IMR-90 (cell line): ENCODE data around the gene GOLGA6L9. TPM values are rescaled to one million over a fixed set of nuclear protein-coding genes. Genes with fewer than 3 reads are reported as not detected.
"Not testable (repeated sequence)": the region's sequence is repeated elsewhere in the genome, so short reads cannot be mapped to it uniquely, and the experiment has no call there.

Source experiments
- ATAC-seq: fragments of 200-7000 bp; cut with Tn5 transposase; 2 replicates; pipeline ENCODE4 v1.9.1; 2020; ENCODE audit warnings: low read depth, mild to moderate bottlenecking, moderate library complexity
- BruUV-seq: library from RNA; stranded (reverse); fragments of 400-500 nt; replicated peaks from 2 replicates; lab custom pipeline; 2021; lab: Mats Ljungman, UMichigan
- CTCF ChIA-PET: fragments of 300-600 bp; formaldehyde crosslinking; extraction: SDS; loops from one replicate; lab custom pipeline; 2021; ENCODE audit warnings: antibody characterized with exemption; lab: Yijun Ruan, JAX
- POLR2A ChIA-PET: fragments of 300-600 bp; sonication (Branson Sonifier 250); formaldehyde crosslinking; loops from one replicate; lab custom pipeline; 2022; ENCODE audit warnings: antibody characterized with exemption; ENCODE audit not compliant: unreplicated experiment; lab: Charles Lee
- DNase-seq: peaks from one replicate; pipeline ENCODE4 v3.0.0; 2013
- H2AFZ ChIP-seq: replicated peaks from 2 replicates; pipeline ENCODE3; 2013; ENCODE audit warnings: low read length, mild to moderate bottlenecking; ENCODE audit not compliant: poor library complexity
- H2AK5ac ChIP-seq: 2 replicates; pipeline ENCODE4 v1.6.1; 2013; ENCODE audit warnings: low read depth, low read length, inconsistent platforms
- H2AK9ac ChIP-seq: replicated peaks from 2 replicates; pipeline ENCODE3; 2013; ENCODE audit warnings: mild to moderate bottlenecking, low read depth, low read length, moderate library complexity; ENCODE audit not compliant: poor library complexity
- H2BK120ac ChIP-seq: 2 replicates; pipeline ENCODE4 v1.6.1; 2013; ENCODE audit warnings: low read depth, low read length, inconsistent platforms
- H2BK15ac ChIP-seq: 3 replicates; pipeline ENCODE4 v1.6.1; 2013; ENCODE audit warnings: low read depth, low read length, inconsistent platforms
- H2BK20ac ChIP-seq: 2 replicates; pipeline ENCODE4 v1.6.1; 2013; ENCODE audit warnings: low read depth, mild to moderate bottlenecking, inconsistent platforms, low read length, moderate library complexity
- H2BK5ac ChIP-seq: 2 replicates; pipeline ENCODE4 v1.6.1; 2013; ENCODE audit warnings: mild to moderate bottlenecking, low read depth, low read length, inconsistent platforms; ENCODE audit not compliant: poor library complexity, severe bottlenecking
- H3K14ac ChIP-seq: replicated peaks from 2 replicates; pipeline ENCODE4 v1.6.1; 2013; ENCODE audit warnings: low read depth, low read length, inconsistent platforms
- H3K18ac ChIP-seq: 2 replicates; pipeline ENCODE4 v1.6.1; 2013; ENCODE audit warnings: low read depth, low read length, control low read depth
- H3K23ac ChIP-seq: 2 replicates; pipeline ENCODE4 v1.6.1; 2013; ENCODE audit warnings: low read depth, low read length, inconsistent platforms
- H3K27ac ChIP-seq: 2 replicates; pipeline ENCODE4 v1.5.1; 2013; ENCODE audit warnings: mild to moderate bottlenecking, control low read depth, low read length; ENCODE audit not compliant: insufficient read depth
- H3K27me3 ChIP-seq: 2 replicates; pipeline ENCODE4 v1.6.1; 2013; ENCODE audit warnings: low read length; ENCODE audit not compliant: control insufficient read depth, insufficient read depth
- H3K36me3 ChIP-seq: 2 replicates; pipeline ENCODE4 v1.6.1; 2013; ENCODE audit warnings: low read length, mixed read lengths; ENCODE audit not compliant: control insufficient read depth, insufficient read depth
- H3K4ac ChIP-seq: 2 replicates; pipeline ENCODE4 v1.6.1; 2013; ENCODE audit warnings: low read depth, low read length, inconsistent platforms
- H3K4me1 ChIP-seq: 2 replicates; pipeline ENCODE4 v1.6.1; 2013; ENCODE audit warnings: low read length, mixed read lengths; ENCODE audit not compliant: control insufficient read depth, insufficient read depth
- H3K4me2 ChIP-seq: 2 replicates; pipeline ENCODE4 v1.6.1; 2013; ENCODE audit warnings: low read depth, mild to moderate bottlenecking, control low read depth, low read length, moderate library complexity
- H3K4me3 ChIP-seq: 2 replicates; pipeline ENCODE4 v1.5.1; 2013; ENCODE audit warnings: low read depth, mild to moderate bottlenecking, control low read depth, low read length, moderate library complexity; ENCODE audit not compliant: insufficient read depth
- H3K56ac ChIP-seq: 2 replicates; pipeline ENCODE4 v1.6.1; 2013; ENCODE audit warnings: low read length, inconsistent platforms; ENCODE audit not compliant: insufficient read depth; ENCODE audit errors: extremely low read depth
- H3K79me1 ChIP-seq, 2 experiments: 2 replicates each; pipeline ENCODE4 v1.6.1; 2013; ENCODE audit warnings: low read length in 2 of 2, inconsistent platforms in 1 of 2, low read depth in 1 of 2
- H3K9ac ChIP-seq: 2 replicates; pipeline ENCODE4 v1.6.1; 2013; ENCODE audit warnings: low read depth, low read length, control low read depth
- H3K9me1 ChIP-seq: 2 replicates; pipeline ENCODE4 v1.6.1; 2013; ENCODE audit warnings: low read length, inconsistent platforms; ENCODE audit not compliant: insufficient read depth
- H3K9me3 ChIP-seq: 2 replicates; pipeline ENCODE4 v1.6.1; 2013; ENCODE audit warnings: low read length; ENCODE audit not compliant: control insufficient read depth, insufficient read depth
- H4K20me1 ChIP-seq: 2 replicates; pipeline ENCODE4 v1.6.1; 2013; ENCODE audit warnings: low read length, inconsistent platforms; ENCODE audit not compliant: insufficient read depth
- H4K5ac ChIP-seq: 2 replicates; pipeline ENCODE4 v1.6.1; 2013; ENCODE audit warnings: mild to moderate bottlenecking, low read depth, low read length, control low read depth
- H4K8ac ChIP-seq, 2 experiments: 2 replicates each; pipeline ENCODE4 v1.6.1; 2013; ENCODE audit warnings: low read depth in 2 of 2, low read length in 2 of 2, control low read depth in 1 of 2, inconsistent platforms in 1 of 2
- H4K91ac ChIP-seq: 2 replicates; pipeline ENCODE4 v1.6.1; 2013; ENCODE audit warnings: low read depth, low read length, inconsistent platforms; ENCODE audit not compliant: insufficient read depth
- WGBS, 2 experiments: methylation state at CpG; one replicate each; pipeline versions ENCODE4 v1.1.5 to v1.1.7; 2013; ENCODE audit warnings: missing lambda C conversion rate in 2 of 2; ENCODE audit not compliant: insufficient read length in 1 of 2; ENCODE audit errors: extremely low coverage in 2 of 2; 5-methylcytosine and 5-hydroxymethylcytosine counted together
- dilution Hi-C: fragments of 300-500 bp; cut with HindIII; formaldehyde crosslinking; loops from one replicate; pipeline ENCODE4 v1.14.3; 2018; ENCODE audit warnings: low sequenced_read_pairs; ENCODE audit not compliant: unreplicated experiment
- in situ Hi-C: fragments of 300-500 bp; cut with MboI; formaldehyde crosslinking; loops from 3 replicates; pipeline ENCODE4 v1.14.3; 2019; ENCODE audit warnings: low sequenced_read_pairs, inconsistent platforms, mixed read lengths
- intact Hi-C: fragments of 100-400 bp; cut with micrococcal nuclease; formaldehyde crosslinking; loops from 2 replicates; pipeline ENCODE4 v1.10.0; 2022
- polyA plus RNA-seq, 3 experiments: library from polyadenylated mRNA; depleted of rRNA; stranded (reverse); fragments of >200 nt; gene quantifications; 2 replicates each; pipeline ENCODE4 v1.2.3, GENCODE V29; 2012; ENCODE audit warnings: low replicate concordance in 1 of 3
- total RNA-seq: library from RNA; depleted of rRNA; stranded (reverse); fragments of >200 nt; gene quantifications from 2 replicates; pipeline ENCODE4 v1.2.3, GENCODE V29; 2012
- TF ChIP-seq, protein P1 (sequence below): conservative IDR thresholded peaks from 2 replicates; pipeline ENCODE4 v1.5.1; 2012; ENCODE audit warnings: mild to moderate bottlenecking, low read depth, low read length, improper control_type of control experiment

Gene GOLGA6L9
- total and polyA plus RNA-seq, 2 of the 4 experiments (the other 2 are of a cell fraction): 0.90 to 2.6 TPM

GRCh38 chr15:82468205-82468604 is 38.6 kb downstream of the GOLGA6L9 start:
- H2AK5ac ChIP-seq, H4K20me1 ChIP-seq, H3K27me3 ChIP-seq, H3K14ac ChIP-seq, H3K27ac ChIP-seq, H2AFZ ChIP-seq, H3K79me1 ChIP-seq, POLR2A ChIA-PET, intact Hi-C loops, H2AK9ac ChIP-seq, H3K56ac ChIP-seq, H3K36me3 ChIP-seq, H3K23ac ChIP-seq, H3K4me2 ChIP-seq, H3K4ac ChIP-seq, DNase-seq, dilution Hi-C loops, H2BK15ac ChIP-seq, H3K9me1 ChIP-seq, CTCF ChIA-PET, H2BK5ac ChIP-seq, in situ Hi-C loops, H3K18ac ChIP-seq, H4K8ac ChIP-seq, BruUV-seq, H4K5ac ChIP-seq, H3K9me3 ChIP-seq, H3K4me3 ChIP-seq, H2BK20ac ChIP-seq, H2BK120ac ChIP-seq, H4K91ac ChIP-seq, H3K4me1 ChIP-seq, H3K9ac ChIP-seq: not testable (repeated sequence)
- TF ChIP-seq, protein P1, sequence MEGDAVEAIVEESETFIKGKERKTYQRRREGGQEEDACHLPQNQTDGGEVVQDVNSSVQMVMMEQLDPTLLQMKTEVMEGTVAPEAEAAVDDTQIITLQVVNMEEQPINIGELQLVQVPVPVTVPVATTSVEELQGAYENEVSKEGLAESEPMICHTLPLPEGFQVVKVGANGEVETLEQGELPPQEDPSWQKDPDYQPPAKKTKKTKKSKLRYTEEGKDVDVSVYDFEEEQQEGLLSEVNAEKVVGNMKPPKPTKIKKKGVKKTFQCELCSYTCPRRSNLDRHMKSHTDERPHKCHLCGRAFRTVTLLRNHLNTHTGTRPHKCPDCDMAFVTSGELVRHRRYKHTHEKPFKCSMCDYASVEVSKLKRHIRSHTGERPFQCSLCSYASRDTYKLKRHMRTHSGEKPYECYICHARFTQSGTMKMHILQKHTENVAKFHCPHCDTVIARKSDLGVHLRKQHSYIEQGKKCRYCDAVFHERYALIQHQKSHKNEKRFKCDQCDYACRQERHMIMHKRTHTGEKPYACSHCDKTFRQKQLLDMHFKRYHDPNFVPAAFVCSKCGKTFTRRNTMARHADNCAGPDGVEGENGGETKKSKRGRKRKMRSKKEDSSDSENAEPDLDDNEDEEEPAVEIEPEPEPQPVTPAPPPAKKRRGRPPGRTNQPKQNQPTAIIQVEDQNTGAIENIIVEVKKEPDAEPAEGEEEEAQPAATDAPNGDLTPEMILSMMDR: 0 out of 2 replicates have a peak, but pooled peaks have one; percentile 1
- ATAC-seq: peak; percentile 99
- no CpG with 5 or more reads among the region's 11 CpGs for WGBS, 2 experiments

GRCh38 chr15:82469381-82469780 is 39.8 kb downstream of the GOLGA6L9 start:
- H2AK5ac ChIP-seq, H3K4me3 ChIP-seq, H2BK20ac ChIP-seq, H3K18ac ChIP-seq, H2AFZ ChIP-seq, H3K79me1 ChIP-seq, ATAC-seq, intact Hi-C loops, dilution Hi-C loops, H3K23ac ChIP-seq, H3K36me3 ChIP-seq, H2BK15ac ChIP-seq, POLR2A ChIA-PET, H3K9me1 ChIP-seq, H2BK5ac ChIP-seq, H4K91ac ChIP-seq, H4K20me1 ChIP-seq, H2BK120ac ChIP-seq, H4K8ac ChIP-seq, H3K4me1 ChIP-seq, H3K9ac ChIP-seq, H3K4ac ChIP-seq, H3K56ac ChIP-seq, in situ Hi-C loops, H3K27me3 ChIP-seq, H3K27ac ChIP-seq, H3K9me3 ChIP-seq, H4K5ac ChIP-seq, BruUV-seq, H3K4me2 ChIP-seq, H2AK9ac ChIP-seq, H3K14ac ChIP-seq, DNase-seq, CTCF ChIA-PET: not testable (repeated sequence)
- no CpG with 5 or more reads among the region's 12 CpGs for WGBS, 2 experiments
